Right atrium auricular region (tissue), 2 donors: ENCODE measurements around the gene GTF2F2. TPM values are rescaled to one million over a fixed set of nuclear protein-coding genes. Genes with fewer than 3 reads are reported as not detected.

Experiments used
- DNase-seq: peaks from one replicate; pipeline ENCODE4 v3.0.0-alpha.2; 2019; ENCODE audit warnings: low spot score
- H3K27ac ChIP-seq, 2 donors: fragments of 200-600 bp; sonication (generic); 1 replicate in 1 of 2; 2 replicates in 1 of 2; pipeline ENCODE4 v1.5.1; 2016 to 2019
- H3K27me3 ChIP-seq, 2 donors: fragments of 200-600 bp; sonication (generic); one replicate each; pipeline versions ENCODE4 v1.5.1 to v1.6.0; 2017 to 2019
- H3K36me3 ChIP-seq: fragments of 200-600 bp; sonication (generic); one replicate; pipeline ENCODE4 v1.5.1; 2016
- H3K4me1 ChIP-seq, 2 donors: fragments of 200-600 bp; sonication (generic); one replicate each; pipeline versions ENCODE4 v1.5.1 to v1.6.0; 2017 to 2019
- H3K4me3 ChIP-seq, 2 donors: fragments of 200-600 bp; sonication (generic); 1 replicate in 1 of 2; 2 replicates in 1 of 2; pipeline ENCODE4 v1.5.1; 2017 to 2019; ENCODE audit warnings: mild to moderate bottlenecking in 1 of 2, moderate library complexity in 1 of 2
- H3K9me3 ChIP-seq, 2 donors: fragments of 200-600 bp; sonication (generic); one replicate each; pipeline ENCODE4 v1.5.1; 2019
- CTCF ChIP-seq, 2 donors: fragments of 200-600 bp; sonication (generic); IDR thresholded peaks; one replicate each; pipeline ENCODE4 v1.5.1; 2019; ENCODE audit warnings: antibody characterized with exemption in 2 of 2
- total RNA-seq, 2 donors: library from RNA; depleted of rRNA; stranded (reverse); fragments of >200 nt; gene quantifications; one replicate each; pipeline ENCODE4 v1.1.0, GENCODE V29; 2016

Gene GTF2F2
- total RNA-seq, 2 donors from 2014 or later, result 9.4 to 23.3 TPM

- H3K36me3 ChIP-seq, result no peaks in the 10 kb centered on the region
- DNase-seq, result no peak
- peaks cover 0 to 10% of the 10 kb centered on the region in 2 donors for H3K4me1 ChIP-seq
- no peak overlapping the region for H3K4me3 ChIP-seq
- no peak overlapping the region for H3K27ac ChIP-seq
- no peaks in the 10 kb centered on the region for H3K27me3 ChIP-seq
- TF ChIP-seq CTCF (IDR thresholded peaks at IDR 0.05), result peak; percentile 39 to 80
- H3K9me3 ChIP-seq, result no peaks in the 10 kb centered on the region
Measured at GRCh38 chr13:45280751-45281634, 160.7 kb downstream of the GTF2F2 start.

GRCh38 chr13:45282994-45283393 lies 162.7 kb downstream of the GTF2F2 start:
- Histone ChIP-seq H3K4me1 (peaks cover 0 to 10% of the 10 kb centered on the region in 2 donors), H3K27ac (no peak overlapping the region), H3K9me3 (no peaks in the 10 kb centered on the region), H3K27me3 (no peaks in the 10 kb centered on the region), H3K4me3 (no peak overlapping the region), H3K36me3 (no peaks in the 10 kb centered on the region)
- TF ChIP-seq CTCF (IDR thresholded peaks at IDR 0.05), result no peak
- DNase-seq, result no peak

DNA sequence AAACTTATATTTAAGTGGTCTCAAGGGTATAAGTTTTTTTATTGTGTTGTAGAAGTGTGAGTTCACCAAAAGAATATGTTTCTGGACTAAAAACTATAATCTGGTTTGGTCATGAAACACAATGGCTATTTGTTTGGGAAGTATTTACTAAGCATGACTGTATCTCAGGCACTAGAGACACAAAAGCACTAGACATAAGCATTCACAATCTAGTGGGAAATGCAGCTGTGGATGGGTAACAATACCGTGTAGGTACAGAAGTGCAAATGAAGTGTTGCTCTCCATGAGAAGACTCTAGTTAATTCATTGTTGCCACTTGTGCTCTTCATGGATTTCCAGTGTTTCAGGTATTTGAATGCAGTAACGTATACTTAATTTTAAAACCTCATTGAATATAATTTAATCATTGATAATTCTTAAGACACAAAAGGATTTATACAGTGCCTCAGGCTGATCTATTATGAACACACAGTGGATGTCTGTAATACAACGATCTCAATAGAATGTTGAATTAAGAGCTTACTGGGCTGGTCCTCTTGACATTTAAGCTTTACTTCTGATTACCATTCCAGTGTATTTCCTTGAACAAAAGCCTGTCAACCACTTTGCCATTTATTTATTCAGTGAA lies 169.7 kb downstream of the GTF2F2 start:
- Histone ChIP-seq H3K27me3 (no peaks in the 10 kb centered on the region), H3K4me1 (no peaks in the 10 kb centered on the region), H3K36me3 (no peaks in the 10 kb centered on the region), H3K9me3 (no peaks in the 10 kb centered on the region), H3K4me3 (no peak overlapping the region), H3K27ac (no peak overlapping the region)
- TF ChIP-seq CTCF (IDR thresholded peaks at IDR 0.05), result no peak
- no peak for DNase-seq

DNA sequence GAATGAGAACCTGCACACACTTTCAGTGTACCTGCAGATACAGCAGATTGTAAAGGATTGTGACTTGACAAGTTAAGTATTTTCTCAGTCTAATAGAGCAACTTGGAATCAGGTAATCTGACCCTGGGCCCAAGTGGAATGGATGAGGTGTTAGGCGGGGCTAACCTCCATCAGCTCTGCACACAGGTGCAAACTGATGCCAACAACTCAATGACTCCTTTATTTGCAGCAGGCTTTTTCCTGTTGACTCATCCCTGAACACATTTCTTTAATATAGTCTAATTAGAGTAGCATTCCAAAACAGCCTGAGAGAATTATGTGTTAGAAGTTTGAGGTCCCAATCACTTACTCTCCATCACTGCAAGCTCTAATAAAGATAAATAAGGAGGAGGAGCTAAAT lies 171.9 kb downstream of the GTF2F2 start:
- no peak for DNase-seq
- no peaks in the 10 kb centered on the region for H3K9me3 ChIP-seq
- TF ChIP-seq CTCF (IDR thresholded peaks at IDR 0.05), result no peak
- no peaks in the 10 kb centered on the region for H3K36me3 ChIP-seq
- H3K27ac ChIP-seq, result no peak overlapping the region
- H3K4me3 ChIP-seq, result no peak overlapping the region
- no peaks in the 10 kb centered on the region for H3K27me3 ChIP-seq
- H3K4me1 ChIP-seq, result no peaks in the 10 kb centered on the region

GRCh38 chr13:45295536-45295935 lies 175.2 kb downstream of the GTF2F2 start:
- Histone ChIP-seq H3K4me1 (peaks cover 0 to 5% of the 10 kb centered on the region in 2 donors), H3K27ac (no peak overlapping the region), H3K4me3 (no peak overlapping the region), H3K36me3 (no peaks in the 10 kb centered on the region), H3K27me3 (no peaks in the 10 kb centered on the region), H3K9me3 (no peaks in the 10 kb centered on the region)
- no peak for TF ChIP-seq CTCF (IDR thresholded peaks at IDR 0.05)
- DNase-seq, result no peak
